Measurements from ENCODE around the gene CTCFL. TPM values are rescaled to one million over a fixed set of nuclear protein-coding genes. Genes with fewer than 3 reads are reported as not detected.

CTCFL gene
- total RNA-seq, 1 donor from 2014 or later: 0.27 TPM

GRCh38 chr20:57462781-57463180 is 62.2 kb downstream of the CTCFL start:
- Mint-ChIP-seq H3K27me3 (ENCODE audit: low read depth) (no peaks in the 10 kb centered on the region), H3K27ac (no peak overlapping the region), H3K4me1 (no peaks in the 10 kb centered on the region), H3K9me3 (no peaks in the 10 kb centered on the region), H3K36me3 (no peaks in the 10 kb centered on the region), H3K4me3 (no peak overlapping the region)
- TF ChIP-seq CTCF (IDR thresholded peaks at IDR 0.05; ENCODE audit: unreplicated experiment): no peak
- no peak for DNase-seq (ENCODE audit: low spot score in 2 of 2, unreplicated experiment in 2 of 2)

- no peaks in the 10 kb centered on the region for H3K36me3 Mint-ChIP-seq
- no peaks in the 10 kb centered on the region for H3K27me3 Mint-ChIP-seq (ENCODE audit: low read depth)
- no peaks in the 10 kb centered on the region for H3K9me3 Mint-ChIP-seq
- no peak overlapping the region for H3K27ac Mint-ChIP-seq
- H3K4me3 Mint-ChIP-seq: no peak overlapping the region
- TF ChIP-seq CTCF (IDR thresholded peaks at IDR 0.05; ENCODE audit: unreplicated experiment): no peak
- DNase-seq (ENCODE audit: low spot score in 2 of 2, unreplicated experiment in 2 of 2): no peak
- H3K4me1 Mint-ChIP-seq: no peaks in the 10 kb centered on the region
Measured at GRCh38 chr20:57461726-57462125, 63.2 kb downstream of the CTCFL start.

- no peak for TF ChIP-seq CTCF (IDR thresholded peaks at IDR 0.05; ENCODE audit: unreplicated experiment)
- no peak overlapping the region for H3K27ac Mint-ChIP-seq
- no peaks in the 10 kb centered on the region for H3K4me1 Mint-ChIP-seq
- H3K27me3 Mint-ChIP-seq (ENCODE audit: low read depth): no peaks in the 10 kb centered on the region
- H3K4me3 Mint-ChIP-seq: no peak overlapping the region
- no peaks in the 10 kb centered on the region for H3K36me3 Mint-ChIP-seq
- H3K9me3 Mint-ChIP-seq: no peaks in the 10 kb centered on the region
- no peak for DNase-seq (ENCODE audit: low spot score in 2 of 2, unreplicated experiment in 2 of 2)
Measured at GRCh38 chr20:57460781-57461465, 64.0 kb downstream of the CTCFL start.

GRCh38 chr20:57459897-57460296 is 65.0 kb downstream of the CTCFL start:
- H3K27me3 Mint-ChIP-seq (ENCODE audit: low read depth): no peaks in the 10 kb centered on the region
- no peak overlapping the region for H3K4me3 Mint-ChIP-seq
- no peak overlapping the region for H3K27ac Mint-ChIP-seq
- no peak for DNase-seq (ENCODE audit: low spot score in 2 of 2, unreplicated experiment in 2 of 2)
- no peak for TF ChIP-seq CTCF (IDR thresholded peaks at IDR 0.05; ENCODE audit: unreplicated experiment)
- no peaks in the 10 kb centered on the region for H3K9me3 Mint-ChIP-seq
- no peaks in the 10 kb centered on the region for H3K36me3 Mint-ChIP-seq
- H3K4me1 Mint-ChIP-seq: no peaks in the 10 kb centered on the region

- Mint-ChIP-seq H3K4me1 (no peaks in the 10 kb centered on the region), H3K4me3 (no peak overlapping the region), H3K9me3 (no peaks in the 10 kb centered on the region), H3K36me3 (no peaks in the 10 kb centered on the region), H3K27me3 (ENCODE audit: low read depth) (no peaks in the 10 kb centered on the region), H3K27ac (no peak overlapping the region)
- TF ChIP-seq CTCF (IDR thresholded peaks at IDR 0.05; ENCODE audit: unreplicated experiment): no peak
- DNase-seq (ENCODE audit: low spot score in 2 of 2, unreplicated experiment in 2 of 2): no peak
Measured at GRCh38 chr20:57459278-57459677, 65.7 kb downstream of the CTCFL start.

All from mesothelial cell of epicardium (in vitro differentiated cells).